HAP-1 (cell line): ENCODE measurements around the gene KCNQ1OT1.

Experiments
- DNase-seq, 2 experiments: peaks; one replicate each; pipeline ENCODE4 v3.0.0-alpha.2; 2016 to 2020; ENCODE audit warnings: low spot score in 2 of 2
- H3K27me3 ChIP-seq: fragments of 250-450 bp; sonication (Bioruptor Pico); 2 replicates; pipeline ENCODE4 v1.5.1; 2020; ENCODE audit warnings: low read depth, mild to moderate bottlenecking, moderate library complexity
- H3K36me3 ChIP-seq: fragments of 250-450 bp; sonication (Bioruptor Pico); replicated peaks from 2 replicates; pipeline ENCODE4 v1.5.1; 2020; ENCODE audit warnings: mild to moderate bottlenecking
- H3K4me1 ChIP-seq: fragments of 250-450 bp; sonication (Bioruptor Pico); 2 replicates; pipeline ENCODE4 v1.5.1; 2020; ENCODE audit warnings: mild to moderate bottlenecking
- H3K4me3 ChIP-seq: fragments of 250-450 bp; sonication (Bioruptor Pico); 2 replicates; pipeline ENCODE4 v1.5.1; 2020; ENCODE audit warnings: mild to moderate bottlenecking, moderate library complexity
- H3K9me3 ChIP-seq: fragments of 250-450 bp; sonication (Bioruptor Pico); 2 replicates; pipeline ENCODE4 v1.5.1; 2020; ENCODE audit warnings: mild to moderate bottlenecking, moderate library complexity
- in situ Hi-C: fragments of 300-500 bp; cut with MboI; formaldehyde crosslinking; loops from 3 replicates; pipeline ENCODE4 v1.14.3; 2020; ENCODE audit warnings: low sequenced_read_pairs, inconsistent platforms, mixed read lengths

Gene KCNQ1OT1

GRCh38 chr11:2731130-2732125 is 31.6 kb upstream of the KCNQ1OT1 start:
- Histone ChIP-seq H3K27me3 (no peaks in the 10 kb centered on the region), H3K4me1 (no peaks in the 10 kb centered on the region), H3K9me3 (no peaks in the 10 kb centered on the region), H3K36me3 (no peaks in the 10 kb centered on the region), H3K4me3 (no peak overlapping the region)
- in situ Hi-C loops: no loop called here
- DNase-seq: no peak

GRCh38 chr11:2730272-2731129 is 30.7 kb upstream of the KCNQ1OT1 start:
- Histone ChIP-seq H3K4me1 (no peaks in the 10 kb centered on the region), H3K9me3 (no peaks in the 10 kb centered on the region), H3K36me3 (no peaks in the 10 kb centered on the region), H3K4me3 (no peak overlapping the region), H3K27me3 (no peaks in the 10 kb centered on the region)
- DNase-seq: no peak
- in situ Hi-C loops: no loop called here

- Histone ChIP-seq H3K36me3 (no peaks in the 10 kb centered on the region), H3K4me3 (no peak overlapping the region), H3K9me3 (no peaks in the 10 kb centered on the region), H3K27me3 (no peaks in the 10 kb centered on the region), H3K4me1 (no peaks in the 10 kb centered on the region)
- in situ Hi-C loops: no loop called here
- DNase-seq: no peak
Measured at GRCh38 chr11:2729841-2730240, 30.0 kb upstream of the KCNQ1OT1 start.

DNA sequence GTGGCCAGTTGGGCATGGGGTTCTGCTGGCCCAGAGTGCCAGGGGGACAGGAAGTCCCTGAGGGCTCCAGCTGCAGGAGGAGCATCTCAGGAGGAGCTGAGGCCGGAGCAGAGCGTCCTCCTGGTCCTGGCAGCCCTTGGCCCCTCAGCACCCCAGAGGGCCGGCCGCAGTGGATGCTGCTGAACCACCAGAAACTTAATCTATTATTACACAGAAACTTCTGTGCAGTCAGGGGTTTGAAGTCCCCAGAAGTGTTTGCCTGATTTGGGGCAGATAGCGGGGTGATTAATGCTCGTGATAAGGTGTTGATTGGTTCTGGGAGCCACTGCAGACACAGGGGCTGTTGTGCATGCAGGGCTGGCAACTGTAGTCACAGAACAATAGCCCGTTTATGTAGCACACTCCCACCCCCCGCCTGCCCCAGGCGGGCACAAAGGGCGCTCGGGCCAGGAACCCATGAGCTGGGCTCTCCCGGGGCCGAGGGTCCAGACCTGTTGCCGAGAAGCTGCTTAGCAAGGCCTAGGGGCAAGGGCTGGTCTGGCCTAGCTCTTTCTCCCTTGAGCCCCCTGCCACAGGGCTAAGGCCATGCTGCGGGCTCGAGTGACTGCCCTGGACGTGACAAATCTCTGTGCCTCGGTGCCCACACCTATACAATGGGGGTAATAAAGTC is 29.0 kb upstream of the KCNQ1OT1 start:
- H3K9me3 ChIP-seq: no peaks in the 10 kb centered on the region
- no peaks in the 10 kb centered on the region for H3K36me3 ChIP-seq
- no peak overlapping the region for H3K4me3 ChIP-seq
- H3K4me1 ChIP-seq: no peaks in the 10 kb centered on the region
- in situ Hi-C loops: no loop called here
- DNase-seq: no peak
- no peaks in the 10 kb centered on the region for H3K27me3 ChIP-seq

DNA sequence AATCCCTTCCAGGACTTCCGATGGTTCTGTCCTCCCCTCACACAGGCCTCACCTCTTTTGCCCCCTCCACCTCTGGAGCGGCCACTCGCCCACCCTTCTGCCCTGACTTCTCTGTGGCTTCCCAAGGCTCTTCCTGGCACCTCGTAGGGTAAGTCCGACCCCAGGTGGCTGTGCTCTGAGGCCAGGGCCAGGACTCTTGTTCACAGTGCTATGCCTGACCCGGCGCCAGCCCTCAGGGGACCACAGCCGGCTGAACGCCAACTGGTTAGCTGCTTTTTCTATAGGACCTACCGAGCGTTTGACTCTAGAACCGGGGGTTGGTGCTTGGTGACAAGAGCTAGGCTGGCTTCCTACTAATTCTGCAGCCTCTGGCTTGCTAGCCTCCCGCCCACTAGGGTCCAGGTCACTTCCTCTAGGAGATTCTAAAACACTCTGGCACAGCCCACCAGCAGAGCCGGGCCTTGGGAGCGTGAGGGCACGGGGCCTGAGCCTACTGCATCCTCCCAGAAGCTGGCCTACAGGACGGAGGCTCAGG is 28.4 kb upstream of the KCNQ1OT1 start:
- in situ Hi-C loops: no loop called here
- DNase-seq: no peak

GRCh38 chr11:2726964-2727363 is 27.2 kb upstream of the KCNQ1OT1 start:
- H3K9me3 ChIP-seq: no peaks in the 10 kb centered on the region
- no peaks in the 10 kb centered on the region for H3K4me1 ChIP-seq
- H3K36me3 ChIP-seq: no peaks in the 10 kb centered on the region
- no peak overlapping the region for H3K4me3 ChIP-seq
- DNase-seq: no peak
- H3K27me3 ChIP-seq: no peaks in the 10 kb centered on the region
- in situ Hi-C loops: no loop called here

More for the DNA sequence above, 28.4 kb upstream of the KCNQ1OT1 start:
- H3K36me3 ChIP-seq: no peaks in the 10 kb centered on the region
- H3K27me3 ChIP-seq: no peaks in the 10 kb centered on the region
- no peak overlapping the region for H3K4me3 ChIP-seq
- no peaks in the 10 kb centered on the region for H3K9me3 ChIP-seq
- H3K4me1 ChIP-seq: no peaks in the 10 kb centered on the region

GRCh38 chr11:2725368-2726300 is 25.8 kb upstream of the KCNQ1OT1 start:
- H3K36me3 ChIP-seq: no peaks in the 10 kb centered on the region
- H3K4me3 ChIP-seq: no peak overlapping the region
- in situ Hi-C loops: no loop called here
- H3K9me3 ChIP-seq: no peaks in the 10 kb centered on the region
- no peaks in the 10 kb centered on the region for H3K4me1 ChIP-seq
- H3K27me3 ChIP-seq: no peaks in the 10 kb centered on the region
- DNase-seq: no peak

DNA sequence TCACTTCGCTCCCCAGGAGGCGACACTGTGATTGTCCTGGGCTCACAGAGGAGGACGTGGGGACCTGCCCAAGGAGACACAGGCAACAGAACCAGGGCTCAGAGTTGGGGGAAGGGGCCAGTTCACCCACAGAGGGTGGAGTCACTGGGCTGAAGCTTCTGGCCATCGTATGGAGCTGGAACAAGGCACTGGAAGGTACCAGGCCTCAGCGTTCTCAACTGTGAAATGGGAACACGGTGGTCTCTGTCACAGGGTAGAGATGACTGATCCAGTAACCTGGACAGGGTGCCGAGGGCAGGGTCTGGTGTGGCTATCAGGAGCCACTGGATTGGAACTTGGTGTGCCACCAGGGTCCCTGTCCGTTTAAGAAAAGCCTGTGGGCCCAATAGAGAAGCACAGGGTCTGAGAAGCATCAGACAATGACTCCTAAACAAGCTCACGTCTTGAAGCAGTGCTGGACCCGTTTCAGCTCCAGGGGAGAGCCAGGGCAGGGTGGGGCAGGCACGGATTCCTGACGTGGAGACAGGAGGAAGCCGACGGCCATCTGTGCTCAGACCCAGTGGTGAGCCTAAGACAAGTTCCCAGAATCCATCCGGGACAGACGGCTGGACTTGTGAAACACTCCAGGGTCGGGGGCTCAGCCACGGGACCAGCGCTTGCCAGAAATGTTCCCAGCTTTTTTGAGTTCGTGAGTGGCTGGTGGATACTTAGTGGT is 25.0 kb upstream of the KCNQ1OT1 start:
- H3K4me1 ChIP-seq: no peaks in the 10 kb centered on the region
- no peak overlapping the region for H3K4me3 ChIP-seq
- in situ Hi-C loops: no loop called here
- H3K27me3 ChIP-seq: no peaks in the 10 kb centered on the region
- no peak for DNase-seq
- H3K9me3 ChIP-seq: no peaks in the 10 kb centered on the region
- no peaks in the 10 kb centered on the region for H3K36me3 ChIP-seq

DNA sequence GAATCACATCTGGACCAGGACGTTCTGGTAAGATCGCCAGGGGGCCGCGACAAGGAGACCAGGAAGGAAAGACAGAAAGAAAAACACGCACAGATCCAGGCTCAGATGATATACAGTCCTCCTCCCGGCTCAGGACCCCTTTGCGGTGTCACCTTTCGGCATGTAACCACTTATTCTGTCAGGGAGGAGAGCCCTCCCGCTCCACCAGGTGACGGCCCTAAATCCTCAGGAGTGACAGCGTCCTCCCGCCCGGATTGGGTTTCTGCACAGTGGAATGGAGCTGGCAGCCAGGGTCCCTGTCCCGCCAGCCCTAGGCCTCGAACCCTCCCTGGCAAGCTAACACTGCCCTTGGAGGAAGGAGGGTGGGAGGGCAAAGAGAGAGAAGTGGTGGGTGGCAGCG is 24.3 kb upstream of the KCNQ1OT1 start:
- H3K4me1 ChIP-seq: no peaks in the 10 kb centered on the region
- no peaks in the 10 kb centered on the region for H3K36me3 ChIP-seq
- no peaks in the 10 kb centered on the region for H3K9me3 ChIP-seq
- in situ Hi-C loops: no loop called here
- DNase-seq: no peak
- H3K27me3 ChIP-seq: no peaks in the 10 kb centered on the region
- H3K4me3 ChIP-seq: no peak overlapping the region

DNA sequence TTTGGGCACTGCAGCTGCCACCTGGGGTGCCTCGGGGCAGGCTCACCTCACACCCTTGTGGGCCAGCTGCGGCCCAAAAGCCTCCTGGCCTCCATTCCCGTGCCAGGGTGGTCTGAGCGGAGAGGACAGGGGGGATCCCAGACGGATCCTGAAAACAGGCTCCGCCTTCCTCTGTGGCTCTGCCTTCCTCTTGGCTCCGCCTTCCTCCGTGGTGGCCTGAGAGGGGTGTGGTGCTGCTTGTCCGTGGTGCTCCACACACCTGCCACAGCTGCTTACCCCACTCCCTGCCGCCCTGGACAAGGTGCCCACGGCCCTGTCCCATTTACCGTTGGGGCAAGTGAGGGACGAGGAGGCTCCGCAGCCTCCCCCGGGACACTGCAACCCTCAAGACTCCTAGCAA is 23.2 kb upstream of the KCNQ1OT1 start:
- Histone ChIP-seq H3K27me3 (no peaks in the 10 kb centered on the region), H3K4me3 (no peak overlapping the region), H3K4me1 (no peaks in the 10 kb centered on the region), H3K36me3 (no peaks in the 10 kb centered on the region), H3K9me3 (no peaks in the 10 kb centered on the region)
- in situ Hi-C loops: no loop called here
- no peak for DNase-seq

GRCh38 chr11:2721210-2721916 is 21.6 kb upstream of the KCNQ1OT1 start:
- Histone ChIP-seq H3K27me3 (no peaks in the 10 kb centered on the region), H3K9me3 (no peaks in the 10 kb centered on the region)

More at GRCh38 chr11:2721210-2721916, 21.6 kb upstream of the KCNQ1OT1 start:
- DNase-seq: no peak
- H3K36me3 ChIP-seq: no peaks in the 10 kb centered on the region
- in situ Hi-C loops: no loop called here
- no peaks in the 10 kb centered on the region for H3K4me1 ChIP-seq
- no peak overlapping the region for H3K4me3 ChIP-seq
